H7 (cell line): ENCODE results near the gene B9D1. TPM values are rescaled to one million over a fixed set of nuclear protein-coding genes. Genes with fewer than 3 reads are reported as not detected.

ENCODE experiments used
- DNase-seq: peaks from one replicate; pipeline ENCODE4 v3.0.0; 2012
- H3K27me3 ChIP-seq: 2 replicates; pipeline ENCODE4 v1.6.0; 2011; ENCODE audit warnings: mild to moderate bottlenecking, low read length; ENCODE audit not compliant: control insufficient read depth, insufficient read depth
- H3K36me3 ChIP-seq: replicated peaks from 2 replicates; pipeline ENCODE4 v1.5.1; 2011; ENCODE audit warnings: low read length; ENCODE audit not compliant: control insufficient read depth, insufficient read depth
- H3K4me3 ChIP-seq: 2 replicates; pipeline ENCODE4 v1.5.1; 2011; ENCODE audit warnings: low read depth, mild to moderate bottlenecking, control low read depth, low read length, moderate library complexity; ENCODE audit not compliant: insufficient read depth
- total RNA-seq: library from RNA; depleted of rRNA; stranded (reverse); fragments of >200 nt; shearing (Covaris generic); gene quantifications from 2 replicates; pipeline ENCODE4 v1.2.3, GENCODE V29; 2014

B9D1 gene
- total RNA-seq, 1 experiment from 2014 or later: 61.5 TPM

- H3K36me3 ChIP-seq: peaks cover 2% of the 10 kb centered on the region
- no peak overlapping the region for H3K4me3 ChIP-seq
- H3K27me3 ChIP-seq: no peaks in the 10 kb centered on the region
- peak; percentile 38 for DNase-seq
Measured at GRCh38 chr17:19345486-19346350, 16.8 kb downstream of the B9D1 start.

GRCh38 chr17:19345067-19345460, 17.5 kb downstream of the B9D1 start:
- H3K36me3 ChIP-seq: peaks cover 2% of the 10 kb centered on the region
- H3K27me3 ChIP-seq: no peaks in the 10 kb centered on the region
- peak; percentile 42 for DNase-seq
- no peak overlapping the region for H3K4me3 ChIP-seq

- Histone ChIP-seq H3K27me3 (no peaks in the 10 kb centered on the region), H3K36me3 (peaks cover 2% of the 10 kb centered on the region), H3K4me3 (no peak overlapping the region)
- DNase-seq: peak; percentile 64
Measured at GRCh38 chr17:19344311-19345066, 18.0 kb downstream of the B9D1 start.

GRCh38 chr17:19343671-19344151, 18.8 kb downstream of the B9D1 start:
- Histone ChIP-seq H3K27me3 (no peaks in the 10 kb centered on the region), H3K4me3 (no peak overlapping the region), H3K36me3 (peaks cover 2% of the 10 kb centered on the region)
- peak; percentile 70 for DNase-seq

- no peak for DNase-seq
- Histone ChIP-seq H3K36me3 (peaks cover 2% of the 10 kb centered on the region), H3K27me3 (no peaks in the 10 kb centered on the region), H3K4me3 (no peak overlapping the region)
Measured at GRCh38 chr17:19343256-19343630, 19.3 kb downstream of the B9D1 start.

GRCh38 chr17:19342611-19343255, 19.8 kb downstream of the B9D1 start:
- H3K27me3 ChIP-seq: no peaks in the 10 kb centered on the region
- DNase-seq: peak; percentile 66
- H3K4me3 ChIP-seq: no peak overlapping the region
- peaks cover 2% of the 10 kb centered on the region for H3K36me3 ChIP-seq

GRCh38 chr17:19341641-19342610, 20.6 kb downstream of the B9D1 start:
- Histone ChIP-seq H3K36me3 (peaks cover 2% of the 10 kb centered on the region), H3K4me3 (no peak overlapping the region), H3K27me3 (no peaks in the 10 kb centered on the region)
- DNase-seq: peak; percentile 66

GRCh38 chr17:19341211-19341631, 21.3 kb downstream of the B9D1 start:
- Histone ChIP-seq H3K27me3 (no peaks in the 10 kb centered on the region), H3K36me3 (peaks cover 2% of the 10 kb centered on the region), H3K4me3 (no peak overlapping the region)
- DNase-seq: no peak

GRCh38 chr17:19339341-19339815, 23.1 kb downstream of the B9D1 start:
- H3K4me3 ChIP-seq: no peak overlapping the region

GRCh38 chr17:19338031-19338990, 24.2 kb downstream of the B9D1 start:
- Histone ChIP-seq H3K27me3 (no peaks in the 10 kb centered on the region), H3K4me3 (no peak overlapping the region), H3K36me3 (peaks cover 4% of the 10 kb centered on the region; the same call in 1 of the 2 replicates)
- peak; percentile 91 for DNase-seq

More at GRCh38 chr17:19339341-19339815, 23.1 kb downstream of the B9D1 start:
- peak; percentile 68 for DNase-seq
- Histone ChIP-seq H3K36me3 (no peaks in the 10 kb centered on the region), H3K27me3 (no peaks in the 10 kb centered on the region)

GRCh38 chr17:19337712-19338023, 24.9 kb downstream of the B9D1 start:
- Histone ChIP-seq H3K4me3 (no peak overlapping the region), H3K36me3 (peaks cover 5% of the 10 kb centered on the region; the same call in 1 of the 2 replicates), H3K27me3 (no peaks in the 10 kb centered on the region)
- peak; percentile 40 for DNase-seq

- DNase-seq: peak; percentile 76
- Histone ChIP-seq H3K27me3 (no peaks in the 10 kb centered on the region), H3K36me3 (peaks cover 6% of the 10 kb centered on the region), H3K4me3 (no peak overlapping the region)
Measured at GRCh38 chr17:19336938-19337711, 25.4 kb downstream of the B9D1 start.
